ENCODE data around the gene PBX1. TPM values are rescaled to one million over a fixed set of nuclear protein-coding genes. Genes with fewer than 3 reads are reported as not detected.

Gene PBX1
- total and polyA plus RNA-seq, 2 of the 4 experiments (the other 2 are of a cell fraction) = 13.9 to 17.9 TPM

DNA sequence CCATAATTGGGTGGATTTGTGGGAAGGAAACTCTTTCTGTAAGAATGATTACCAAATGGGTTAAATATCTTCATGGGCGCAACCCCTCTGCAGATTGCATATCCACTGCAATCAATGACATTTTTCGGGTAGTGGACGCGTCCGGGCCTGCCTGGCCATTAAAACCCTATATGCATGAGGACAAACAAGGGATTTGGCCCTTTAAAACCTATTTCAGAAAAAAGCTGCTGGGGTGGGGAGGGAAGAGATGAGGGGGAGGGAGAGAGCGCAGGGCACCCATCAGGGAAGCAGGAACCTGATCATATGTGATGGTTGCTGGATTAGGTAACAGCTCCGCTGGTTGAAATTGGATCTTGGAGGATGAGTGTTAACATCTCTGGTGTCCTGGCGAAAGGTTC lies 228.8 kb downstream of the PBX1 start (continued):
- TF ChIP-seq, protein P1, sequence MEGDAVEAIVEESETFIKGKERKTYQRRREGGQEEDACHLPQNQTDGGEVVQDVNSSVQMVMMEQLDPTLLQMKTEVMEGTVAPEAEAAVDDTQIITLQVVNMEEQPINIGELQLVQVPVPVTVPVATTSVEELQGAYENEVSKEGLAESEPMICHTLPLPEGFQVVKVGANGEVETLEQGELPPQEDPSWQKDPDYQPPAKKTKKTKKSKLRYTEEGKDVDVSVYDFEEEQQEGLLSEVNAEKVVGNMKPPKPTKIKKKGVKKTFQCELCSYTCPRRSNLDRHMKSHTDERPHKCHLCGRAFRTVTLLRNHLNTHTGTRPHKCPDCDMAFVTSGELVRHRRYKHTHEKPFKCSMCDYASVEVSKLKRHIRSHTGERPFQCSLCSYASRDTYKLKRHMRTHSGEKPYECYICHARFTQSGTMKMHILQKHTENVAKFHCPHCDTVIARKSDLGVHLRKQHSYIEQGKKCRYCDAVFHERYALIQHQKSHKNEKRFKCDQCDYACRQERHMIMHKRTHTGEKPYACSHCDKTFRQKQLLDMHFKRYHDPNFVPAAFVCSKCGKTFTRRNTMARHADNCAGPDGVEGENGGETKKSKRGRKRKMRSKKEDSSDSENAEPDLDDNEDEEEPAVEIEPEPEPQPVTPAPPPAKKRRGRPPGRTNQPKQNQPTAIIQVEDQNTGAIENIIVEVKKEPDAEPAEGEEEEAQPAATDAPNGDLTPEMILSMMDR (conservative IDR thresholded peaks at IDR 0.05; ENCODE audit: low read depth, low read length) = no peak
- no peak for TF ChIP-seq NFE2L2 (IDR thresholded peaks at IDR 0.05; ENCODE audit: low read depth, low read length)

DNA sequence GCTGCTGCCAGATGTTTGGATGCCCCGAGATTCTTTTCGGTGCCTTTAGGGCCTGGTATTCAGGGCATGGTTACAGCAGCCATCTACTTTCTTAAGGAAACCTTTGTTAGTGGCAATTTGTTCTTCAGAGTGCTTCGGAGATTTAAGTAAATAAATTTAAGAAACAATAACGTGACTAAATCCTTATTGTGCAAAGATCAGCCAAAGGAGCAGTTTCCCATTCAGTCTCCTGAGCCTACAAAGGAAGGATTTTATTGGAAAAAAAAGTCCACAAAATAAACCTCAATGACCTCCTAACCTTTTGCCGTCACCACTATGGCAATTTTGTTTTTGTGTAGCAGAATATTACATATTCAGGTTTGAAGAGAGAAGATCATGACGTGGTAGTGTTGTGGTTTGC lies 231.1 kb downstream of the PBX1 start:
- intact Hi-C loops (cut with micrococcal nuclease) (no loop called here), in situ Hi-C loops (cut with MboI; ENCODE audit: low sequenced_read_pairs) (no loop called here), dilution Hi-C loops (cut with HindIII; ENCODE audit: low sequenced_read_pairs, unreplicated experiment) (no loop called here)
- Histone ChIP-seq H3K23ac (ENCODE audit: low read depth, low read length) (no peak overlapping the region), H2BK20ac (ENCODE audit: low read depth, low read length) (no peak overlapping the region), H3K9ac (ENCODE audit: low read depth, low read length) (no peak overlapping the region), H3K14ac (replicated peaks; ENCODE audit: low read depth, low read length) (no peak overlapping the region), H3K9me3 (ENCODE audit: control insufficient read depth, insufficient read depth, low read length) (no peaks in the 10 kb centered on the region), H4K20me1 (ENCODE audit: insufficient read depth, low read length) (no peaks in the 10 kb centered on the region; the same call in 1 of the 2 replicates), H3K56ac (ENCODE audit: extremely low read depth, insufficient read depth, low read length) (no peak overlapping the region), H3K27me3 (ENCODE audit: control insufficient read depth, insufficient read depth, low read length) (no peaks in the 10 kb centered on the region), H4K8ac (ENCODE audit: low read depth in 2 of 2, low read length in 2 of 2) (no peak overlapping the region), H3K4ac (ENCODE audit: low read depth, low read length) (no peak overlapping the region), H2BK120ac (ENCODE audit: low read depth, low read length) (no peak overlapping the region), H2BK5ac (ENCODE audit: low read depth, low read length, poor library complexity, severe bottlenecking) (no peak overlapping the region), H3K79me1 (ENCODE audit: low read depth in 1 of 2, low read length in 2 of 2) (peaks cover 5 to 12% of the 10 kb centered on the region in 2 experiments; a peak in 1 of 4 replicates), H2AK9ac (replicated peaks; ENCODE audit: low read depth, low read length, poor library complexity) (no peak overlapping the region), H3K9me1 (ENCODE audit: insufficient read depth, low read length) (peaks cover 7% of the 10 kb centered on the region), H2BK15ac (ENCODE audit: low read depth, low read length) (no peak overlapping the region), H2AK5ac (ENCODE audit: low read depth, low read length) (no peak overlapping the region), H3K4me2 (ENCODE audit: low read depth, low read length) (no peak overlapping the region), H4K91ac (ENCODE audit: insufficient read depth, low read depth, low read length) (no peak overlapping the region), H3K4me3 (ENCODE audit: insufficient read depth, low read depth, low read length) (no peak overlapping the region), H4K5ac (ENCODE audit: low read depth, low read length) (no peak overlapping the region), H3K4me1 (ENCODE audit: control insufficient read depth, insufficient read depth, low read length) (peaks cover 9% of the 10 kb centered on the region; the same call in 1 of the 2 replicates), H2AFZ (replicated peaks; ENCODE audit: low read length, poor library complexity) (no peak overlapping the region), H3K18ac (ENCODE audit: low read depth, low read length) (no peak overlapping the region), H3K36me3 (ENCODE audit: control insufficient read depth, insufficient read depth, low read length) (peaks cover 10% of the 10 kb centered on the region), H3K27ac (ENCODE audit: insufficient read depth, low read length) (no peak overlapping the region)
- no peak for ATAC-seq (ENCODE audit: low read depth)
- ChIA-PET POLR2A (ENCODE audit: unreplicated experiment) (no interaction called here), CTCF (interaction anchor here (0.9 to 1.2 kb wide), 2 partner anchors 9 to 213 kb away, joined by 3 to 7 read pairs; no protein-coding TSS in a partner anchor)
- WGBS, 2 experiments (ENCODE audit: extremely low coverage in 2 of 2, insufficient read length in 1 of 2) = no CpG with 5 or more reads among the region's 6 CpGs
- no TSS peak for BruUV-seq (replicated peaks)
- no peak for DNase-seq
- TF ChIP-seq USF2 (IDR thresholded peaks at IDR 0.05; ENCODE audit: low read depth, low read length) = no peak
- no peak for TF ChIP-seq RAD21 (IDR thresholded peaks at IDR 0.05; ENCODE audit: low read length)
- TF ChIP-seq RCOR1 (IDR thresholded peaks at IDR 0.05; ENCODE audit: insufficient replicate concordance, low read length) = no peak
- no peak for TF ChIP-seq RFX5 (IDR thresholded peaks at IDR 0.05; ENCODE audit: low read depth, low read length)
- TF ChIP-seq MXI1 (IDR thresholded peaks at IDR 0.05; ENCODE audit: borderline replicate concordance, low read depth, low read length) = no peak
- no peak for TF ChIP-seq FOS (IDR thresholded peaks at IDR 0.05; ENCODE audit: low read depth, low read length)
- no peak for TF ChIP-seq CEBPB (IDR thresholded peaks at IDR 0.05; ENCODE audit: low read depth, low read length)
- no peak for TF ChIP-seq MAFK (IDR thresholded peaks at IDR 0.05; ENCODE audit: low read depth, low read length)
- no peak for TF ChIP-seq MAZ (IDR thresholded peaks at IDR 0.05; ENCODE audit: borderline replicate concordance, low read depth, low read length)
- no peak for TF ChIP-seq BHLHE40 (IDR thresholded peaks at IDR 0.05; ENCODE audit: low read depth, low read length)
- no peak for TF ChIP-seq SMC3 (IDR thresholded peaks at IDR 0.05; ENCODE audit: low read depth, low read length)
- no peak for TF ChIP-seq CHD1 (IDR thresholded peaks at IDR 0.05; ENCODE audit: low read depth, low read length)
- TF ChIP-seq ELK1 (IDR thresholded peaks at IDR 0.05; ENCODE audit: borderline replicate concordance, low read depth, low read length) = no peak
